Epithelial cell of proximal tubule (primary cell): ENCODE measurements around the gene MAN2B2. TPM values are rescaled to one million over a fixed set of nuclear protein-coding genes. Genes with fewer than 3 reads are reported as not detected.
A peak's percentile ranks its signal among the peaks of the same experiment; 100 is the strongest.

ENCODE experiments used
- DNase-seq: peaks from one replicate; pipeline ENCODE4 v3.0.0-alpha.2; 2011; ENCODE audit warnings: low read depth
- H3K4me3 ChIP-seq: 2 replicates; pipeline ENCODE4 v1.5.1; 2011; ENCODE audit warnings: low read depth, mild to moderate bottlenecking, low read length
- CTCF ChIP-seq: conservative IDR thresholded peaks from 2 replicates; pipeline ENCODE4 v1.5.1; 2012; ENCODE audit warnings: low read depth, mild to moderate bottlenecking, low read length
- total RNA-seq: library from RNA; depleted of rRNA; stranded (reverse); fragments of >200 nt; gene quantifications from 2 replicates; pipeline ENCODE4 v1.2.3, GENCODE V29; 2015

Gene MAN2B2
- total RNA-seq, 1 donor from 2014 or later: 20.6 TPM

- no peak for TF ChIP-seq CTCF
- no peak for DNase-seq
Observed at GRCh38 chr4:6573986-6574746, 823 bp upstream of the MAN2B2 start.

GRCh38 chr4:6575503-6576240, 683 bp downstream of the MAN2B2 start:
- no peak for DNase-seq
- H3K4me3 ChIP-seq: peak overlapping the region; percentile 91
- TF ChIP-seq CTCF: no peak

More at GRCh38 chr4:6573986-6574746, 823 bp upstream of the MAN2B2 start:
- peak overlapping the region; percentile 91 for H3K4me3 ChIP-seq

GRCh38 chr4:6576512-6576911, 1.5 kb downstream of the MAN2B2 start:
- TF ChIP-seq CTCF: no peak
- no peak for DNase-seq
- H3K4me3 ChIP-seq: peak overlapping the region; percentile 91

- no peak for DNase-seq
- TF ChIP-seq CTCF: no peak
- no peak overlapping the region for H3K4me3 ChIP-seq
Observed at GRCh38 chr4:6576932-6577331, 1.9 kb downstream of the MAN2B2 start.

- TF ChIP-seq CTCF: no peak
- DNase-seq: no peak
- H3K4me3 ChIP-seq: no peak overlapping the region
Observed at GRCh38 chr4:6577409-6577808, 2.4 kb downstream of the MAN2B2 start.

- no peak for TF ChIP-seq CTCF
- no peak for DNase-seq
- H3K4me3 ChIP-seq: no peak overlapping the region
Observed at GRCh38 chr4:6578221-6578620, 3.2 kb downstream of the MAN2B2 start.

- no peak overlapping the region for H3K4me3 ChIP-seq
- DNase-seq: no peak
- TF ChIP-seq CTCF: no peak
Observed at GRCh38 chr4:6580353-6580752, 5.4 kb downstream of the MAN2B2 start.
